Measurements from ENCODE around the gene TARS2.
A peak's percentile ranks its signal among the peaks of the same experiment; 100 is the strongest.

Gene TARS2

GRCh38 chr1:150543500-150544143 lies 56.4 kb downstream of the TARS2 start:
- TF ChIP-seq CTCF (IDR thresholded peaks at IDR 0.05; ENCODE audit: control insufficient read depth, insufficient read depth, low read depth, low read length, missing control alignments): no peak
- no peak for DNase-seq (ENCODE audit: low read depth)
- H3K4me3 ChIP-seq (ENCODE audit: control insufficient read depth, low read depth, low read length): no peak overlapping the region

- no peak for TF ChIP-seq CTCF (IDR thresholded peaks at IDR 0.05; ENCODE audit: control insufficient read depth, insufficient read depth, low read depth, low read length, missing control alignments)
- H3K4me3 ChIP-seq (ENCODE audit: control insufficient read depth, low read depth, low read length): no peak overlapping the region
- no peak for DNase-seq (ENCODE audit: low read depth)
These were observed 57.0 kb downstream of the TARS2 start for GRCh38 chr1:150544204-150544603.

GRCh38 chr1:150545486-150546032 lies 58.3 kb downstream of the TARS2 start:
- no peak for DNase-seq (ENCODE audit: low read depth)
- no peak overlapping the region for H3K4me3 ChIP-seq (ENCODE audit: control insufficient read depth, low read depth, low read length)
- TF ChIP-seq CTCF (IDR thresholded peaks at IDR 0.05; ENCODE audit: control insufficient read depth, insufficient read depth, low read depth, low read length, missing control alignments): no peak

GRCh38 chr1:150546294-150546937 lies 59.2 kb downstream of the TARS2 start:
- no peak overlapping the region for H3K4me3 ChIP-seq (ENCODE audit: control insufficient read depth, low read depth, low read length)
- TF ChIP-seq CTCF (IDR thresholded peaks at IDR 0.05; ENCODE audit: control insufficient read depth, insufficient read depth, low read depth, low read length, missing control alignments): no peak
- no peak for DNase-seq (ENCODE audit: low read depth)

- peak overlapping the region; percentile 54 for H3K4me3 ChIP-seq (ENCODE audit: control insufficient read depth, low read depth, low read length)
- TF ChIP-seq CTCF (IDR thresholded peaks at IDR 0.05; ENCODE audit: control insufficient read depth, insufficient read depth, low read depth, low read length, missing control alignments): no peak
- DNase-seq (ENCODE audit: low read depth): no peak
These were observed 61.1 kb downstream of the TARS2 start for GRCh38 chr1:150548324-150548631.

GRCh38 chr1:150548632-150549495 lies 61.6 kb downstream of the TARS2 start, which contains the start of gene ADAMTSL4:
Gene ADAMTSL4 (plus strand): TSS chr1:150549408. CDS start chr1:150552289, 2,881 bp downstream.
- DNase-seq (ENCODE audit: low read depth): no peak
- peak within 1 kb of the TSS; percentile 54 for H3K4me3 ChIP-seq (ENCODE audit: control insufficient read depth, low read depth, low read length)
- TF ChIP-seq CTCF (IDR thresholded peaks at IDR 0.05; ENCODE audit: control insufficient read depth, insufficient read depth, low read depth, low read length, missing control alignments): peak; percentile 17
